Activated CD8-positive, alpha-beta memory T cell treated with anti-CD3 and anti-CD28 coated beads for 1 hour (primary cell): ENCODE measurements around the gene UCK2.

Experiments
- DNase-seq, 2 donors: peaks; one replicate each; pipeline ENCODE4 v3.0.0-alpha.2; 2020; ENCODE audit warnings: low read depth in 1 of 2; ENCODE audit errors: extremely low read depth in 1 of 2

Gene UCK2

DNA sequence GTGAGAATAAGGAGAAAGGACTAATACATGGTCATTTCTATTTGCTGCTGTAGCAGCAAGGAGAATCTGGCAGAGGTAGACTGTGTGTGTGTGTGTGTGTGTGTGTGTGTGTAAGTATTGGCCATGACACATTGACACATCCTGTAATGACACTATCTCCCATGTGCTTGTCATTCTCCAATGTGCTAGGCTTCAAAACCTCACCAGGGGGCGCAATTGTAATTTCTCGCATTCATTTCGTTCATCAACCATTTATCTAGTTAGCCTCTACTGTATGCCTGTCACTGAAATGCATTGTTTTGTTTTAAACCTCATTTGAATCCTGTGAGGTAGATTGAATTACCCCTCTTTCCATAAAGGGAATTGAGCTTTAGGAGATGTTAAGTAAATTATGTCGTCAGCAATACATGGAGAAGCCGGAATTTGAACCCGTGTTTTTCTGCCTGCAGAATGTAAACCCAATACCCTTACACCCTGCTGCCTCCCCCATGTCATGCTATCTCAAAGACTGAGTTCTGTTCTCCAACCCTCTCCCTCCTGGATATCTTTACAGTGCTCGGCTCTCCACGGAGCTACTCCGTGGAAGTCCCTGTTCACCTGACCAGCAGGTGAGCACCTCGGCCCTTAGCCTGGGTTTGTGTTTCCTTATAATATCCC is 100.8 kb downstream of the UCK2 start:
- DNase-seq, result peak in 1 of 2 donors; percentile 6

DNA sequence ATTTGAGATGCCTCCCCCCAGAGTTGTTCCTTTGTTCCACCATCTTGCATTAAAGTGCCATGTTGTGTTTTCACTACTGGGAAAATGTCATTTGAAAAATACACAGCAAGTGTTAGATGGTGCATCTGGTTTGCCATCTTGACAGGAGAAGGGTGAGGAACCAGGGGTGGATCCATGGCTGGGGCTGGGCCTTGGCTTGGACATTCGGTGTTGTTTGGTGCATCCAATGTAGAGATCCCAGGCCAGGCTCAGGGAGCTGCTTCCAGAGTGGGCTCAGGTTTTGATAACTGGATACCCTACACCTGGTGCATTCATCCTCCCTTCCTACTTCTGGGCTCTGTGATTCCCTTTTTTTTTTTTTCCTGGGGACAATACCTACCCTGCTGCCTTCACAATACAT is 103.5 kb downstream of the UCK2 start:
- DNase-seq, result no peak

DNA sequence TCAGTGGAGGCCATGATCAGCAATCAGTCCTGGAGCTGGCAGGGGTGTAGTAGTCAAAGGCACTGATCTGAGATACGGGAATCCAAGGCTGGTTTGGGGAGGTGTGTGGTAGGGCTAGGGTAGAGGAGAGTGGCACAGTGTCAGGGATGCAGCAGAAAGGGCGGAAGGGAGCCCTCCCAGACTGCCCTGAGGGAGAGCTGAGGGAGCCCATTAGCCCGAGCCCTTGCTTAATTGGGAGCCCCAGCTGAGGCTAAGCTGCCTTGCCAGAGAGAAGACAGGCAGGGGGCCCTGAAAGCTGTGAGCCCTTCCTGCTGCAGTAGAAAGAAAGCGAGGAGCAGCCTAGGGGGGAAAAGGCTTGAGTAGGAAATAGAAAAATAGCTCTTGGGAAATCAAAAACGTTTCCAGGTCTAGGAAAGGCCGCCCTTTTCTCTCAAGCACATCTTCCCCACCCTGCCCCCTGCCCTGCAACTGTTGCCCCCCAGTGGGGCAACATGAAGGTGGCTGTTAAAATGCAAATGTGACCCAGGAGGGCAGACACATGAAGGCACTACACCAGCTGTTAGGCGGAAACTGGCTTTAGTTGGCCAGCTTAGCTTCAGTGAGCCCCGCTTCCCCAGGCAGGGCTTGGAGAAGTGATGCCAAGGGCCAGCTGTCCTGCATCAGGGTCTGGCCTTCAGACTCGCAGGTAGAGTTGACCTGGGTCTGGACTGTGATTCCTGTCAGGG is 106.2 kb downstream of the UCK2 start:
- no peak for DNase-seq

DNA sequence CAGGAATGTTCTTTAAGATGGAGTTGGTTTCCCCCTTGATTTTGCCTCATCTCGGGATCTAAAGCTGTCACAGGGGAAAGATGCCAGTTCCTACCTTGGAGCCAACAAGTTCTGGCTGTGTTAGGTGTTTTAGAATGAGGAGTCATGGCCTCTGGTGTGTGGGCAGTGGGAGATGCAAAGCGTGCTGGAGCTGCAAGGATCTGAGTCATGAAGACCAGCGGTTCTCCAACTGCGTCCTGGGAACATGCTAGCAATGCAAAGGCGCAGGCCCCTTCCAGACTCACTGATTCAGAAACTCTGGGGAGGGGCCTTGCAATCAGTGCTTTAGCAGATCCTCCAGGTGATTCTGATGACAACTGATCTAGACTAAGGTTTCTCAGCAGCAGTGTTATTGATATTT is 109.1 kb downstream of the UCK2 start:
- no peak for DNase-seq

DNA sequence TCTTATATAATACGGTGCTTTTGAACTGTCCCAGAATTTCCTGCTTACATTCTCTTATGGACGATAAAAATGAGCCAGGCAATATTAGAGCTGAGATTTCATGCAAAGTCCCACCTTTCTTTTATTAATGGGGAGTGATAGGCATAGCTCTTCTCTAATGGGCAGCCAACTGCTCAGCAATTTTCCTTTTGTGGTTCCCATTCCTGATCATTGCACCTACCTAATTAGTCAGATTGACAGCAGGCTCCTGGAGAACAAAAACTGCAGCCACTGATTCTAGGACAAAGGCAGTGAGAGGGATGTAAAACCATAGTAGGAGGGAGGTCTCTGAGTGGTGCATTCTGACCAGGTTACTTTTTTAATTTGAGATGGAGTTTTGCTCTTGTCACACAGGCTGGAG is 110.4 kb downstream of the UCK2 start:
- no peak for DNase-seq

DNA sequence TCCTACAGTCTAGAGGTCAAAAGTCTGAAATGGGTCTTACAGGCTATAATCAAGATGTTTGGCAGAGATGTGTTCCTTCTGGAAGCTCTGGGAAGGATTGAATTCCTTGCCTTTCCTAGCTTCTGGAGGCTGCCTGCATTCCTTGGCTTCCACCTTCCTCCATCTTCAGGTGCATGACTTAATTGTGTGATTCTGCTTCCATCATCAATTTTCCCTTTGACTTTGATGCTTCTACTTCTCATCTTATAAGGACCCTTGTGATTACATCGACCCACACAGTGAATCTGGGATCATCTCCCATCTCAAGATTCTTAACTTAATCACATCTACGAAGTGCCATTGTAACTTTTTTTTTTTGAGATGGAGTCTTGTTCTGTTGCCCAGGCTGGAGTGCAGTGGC is 111.4 kb downstream of the UCK2 start:
- no peak for DNase-seq

DNA sequence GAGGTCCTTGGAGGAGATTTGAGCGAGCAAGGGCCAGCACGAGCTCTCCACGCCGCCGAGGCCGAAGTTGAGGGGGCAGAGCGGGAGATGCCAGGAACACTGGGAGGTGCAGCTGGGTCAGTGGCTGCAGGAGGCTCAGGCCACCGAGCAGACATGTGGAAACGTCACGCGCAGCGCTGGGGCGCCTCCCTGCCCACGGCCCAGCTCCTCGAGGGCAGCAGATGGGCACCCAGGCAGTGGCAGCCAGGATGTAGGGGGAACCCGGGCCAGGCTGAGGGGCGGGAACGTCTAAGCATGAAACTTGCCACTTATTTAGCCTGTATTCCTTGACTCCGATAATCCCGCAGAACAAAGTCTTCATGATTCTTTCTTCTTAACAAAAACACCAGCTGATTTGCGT is 114.1 kb downstream of the UCK2 start:
- no peak for DNase-seq

DNA sequence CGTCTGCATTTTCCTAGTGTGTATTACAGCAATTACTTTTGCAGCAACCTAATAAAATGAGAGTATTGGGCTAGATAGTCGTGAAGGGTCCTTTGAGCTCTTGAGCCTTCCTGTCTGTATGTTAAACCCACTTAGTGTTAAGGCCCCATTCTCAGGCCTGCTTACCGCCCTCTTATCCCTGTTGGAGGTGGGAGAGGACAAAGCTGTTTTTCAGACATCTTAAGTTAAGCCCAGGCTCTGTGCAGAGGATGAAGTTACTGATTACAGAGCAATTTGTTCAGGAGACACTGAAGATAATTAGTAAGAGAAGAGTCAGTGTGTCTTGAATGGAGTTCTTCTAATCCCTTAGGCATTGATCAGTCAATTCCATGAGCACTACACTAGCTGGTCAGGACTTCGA is 114.6 kb downstream of the UCK2 start:
- DNase-seq, result no peak

DNA sequence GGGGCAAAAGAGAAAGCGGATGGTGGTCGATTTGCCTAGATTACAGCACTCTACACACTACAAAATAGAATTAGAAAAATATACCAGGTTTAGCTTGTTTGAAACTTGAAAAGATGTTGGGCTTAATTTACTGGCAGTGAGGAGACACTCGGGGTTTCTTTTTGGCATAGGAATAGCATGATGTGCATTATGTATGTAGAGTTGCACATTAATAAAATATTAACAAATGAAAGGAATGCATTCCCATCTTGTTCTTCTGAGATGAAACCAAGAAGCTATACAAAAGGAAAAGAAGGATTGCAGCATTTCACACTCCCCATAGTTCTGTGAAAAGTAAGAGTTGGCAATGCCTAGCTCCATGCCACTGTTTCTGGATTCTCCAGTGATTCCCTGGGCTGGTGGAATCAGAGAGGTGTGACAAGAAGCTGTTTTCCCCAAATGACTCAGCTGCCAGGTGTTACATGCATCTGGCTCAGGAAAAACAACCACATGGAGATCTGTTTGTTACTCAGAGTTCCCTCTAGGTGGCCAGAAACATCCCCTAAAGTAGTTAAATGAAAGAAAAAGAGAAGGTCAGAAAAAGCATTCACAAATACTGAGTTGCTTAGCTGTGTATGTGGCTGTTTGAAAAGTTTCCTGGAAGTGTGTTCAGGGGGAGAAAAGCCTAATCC is 115.6 kb downstream of the UCK2 start:
- DNase-seq, result no peak

DNA sequence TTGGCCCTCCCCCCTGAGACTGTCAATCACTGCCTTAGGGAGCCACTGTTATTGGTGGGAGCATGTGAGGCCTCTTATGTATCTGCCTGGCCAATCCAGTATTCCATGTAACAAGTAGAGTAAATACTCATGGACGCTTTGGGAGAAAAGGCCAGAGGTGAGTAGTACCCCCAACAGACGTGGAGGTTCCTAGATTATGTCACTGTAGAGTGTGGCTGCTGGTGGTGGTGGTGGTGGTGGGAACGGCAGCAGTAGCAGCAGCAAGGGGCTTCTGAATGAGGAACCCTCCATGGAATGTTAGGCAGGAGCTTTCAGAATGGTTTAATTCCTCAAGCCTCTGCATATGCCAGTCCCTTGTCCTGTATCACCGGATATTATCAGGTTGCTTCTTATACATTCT is 118.5 kb downstream of the UCK2 start:
- DNase-seq, result no peak

DNA sequence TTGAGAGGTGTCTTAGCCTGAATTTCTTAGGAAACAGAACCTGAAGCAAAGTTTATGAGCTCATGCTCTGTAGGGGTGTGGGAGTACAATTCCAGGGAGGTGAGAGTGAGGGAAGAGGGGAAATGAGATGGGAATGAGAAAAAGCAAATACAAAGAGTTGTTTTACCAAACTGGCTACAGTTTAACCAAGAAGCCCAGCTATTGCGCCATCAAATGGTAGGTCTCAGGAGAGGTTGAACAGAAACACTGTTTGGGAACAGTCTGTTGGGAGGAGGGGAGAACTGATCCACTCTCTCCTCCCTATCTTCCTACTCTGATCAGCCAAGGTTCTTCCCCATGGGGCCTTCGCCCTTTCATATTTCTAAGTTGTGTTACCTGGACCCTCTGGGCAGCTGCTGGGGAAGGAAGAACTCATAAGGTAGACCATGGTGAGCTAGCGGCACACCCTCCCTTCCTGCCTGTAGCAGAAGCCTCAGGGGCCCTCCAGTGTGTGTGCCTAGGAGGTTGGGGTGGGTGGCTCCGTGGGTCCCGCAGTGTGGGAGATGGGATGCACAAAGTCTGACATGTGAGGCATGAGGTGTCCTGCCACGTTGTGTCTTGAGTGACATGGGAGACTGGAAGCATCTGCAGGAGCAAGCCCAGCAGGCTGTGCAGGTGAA is 120.5 kb downstream of the UCK2 start:
- no peak for DNase-seq

DNA sequence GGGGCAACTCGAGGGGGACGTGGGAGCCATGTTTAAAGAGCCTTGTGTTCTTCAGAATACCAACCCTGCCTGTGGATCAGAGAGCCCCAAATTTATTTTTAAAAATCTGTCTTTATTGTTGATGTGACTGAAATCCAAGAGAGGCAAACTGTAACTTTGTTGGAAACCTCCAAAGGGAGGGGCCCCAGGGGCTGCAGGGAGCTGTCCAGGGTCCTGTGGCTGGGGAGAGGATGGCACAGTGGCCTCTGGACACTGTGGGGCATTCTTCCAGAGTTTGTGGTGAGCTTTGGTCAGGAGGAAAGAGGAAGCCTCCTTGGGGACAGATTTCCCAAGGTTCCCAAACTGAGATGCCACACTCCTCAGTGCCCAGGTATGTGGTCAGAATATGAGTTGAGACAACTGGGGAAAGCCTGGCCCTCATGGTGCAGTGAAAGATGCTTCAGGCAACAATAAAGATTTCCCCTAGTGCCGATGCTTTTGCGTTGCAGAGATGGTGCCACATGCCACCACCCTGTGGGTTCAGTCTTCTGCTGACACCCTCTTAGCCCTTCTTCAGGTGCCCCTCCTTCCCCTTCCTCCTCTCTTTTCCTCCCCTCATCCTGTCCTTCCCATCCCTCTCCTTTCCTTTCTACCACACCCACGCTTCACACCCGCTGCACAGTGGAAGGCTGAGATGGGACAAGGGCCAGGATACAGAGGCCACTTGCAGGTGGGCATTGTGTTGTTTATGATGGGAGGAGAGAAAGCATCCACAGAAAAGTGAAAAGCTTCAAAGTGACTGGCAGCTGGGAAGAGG is 122.1 kb downstream of the UCK2 start:
- no peak for DNase-seq

DNA sequence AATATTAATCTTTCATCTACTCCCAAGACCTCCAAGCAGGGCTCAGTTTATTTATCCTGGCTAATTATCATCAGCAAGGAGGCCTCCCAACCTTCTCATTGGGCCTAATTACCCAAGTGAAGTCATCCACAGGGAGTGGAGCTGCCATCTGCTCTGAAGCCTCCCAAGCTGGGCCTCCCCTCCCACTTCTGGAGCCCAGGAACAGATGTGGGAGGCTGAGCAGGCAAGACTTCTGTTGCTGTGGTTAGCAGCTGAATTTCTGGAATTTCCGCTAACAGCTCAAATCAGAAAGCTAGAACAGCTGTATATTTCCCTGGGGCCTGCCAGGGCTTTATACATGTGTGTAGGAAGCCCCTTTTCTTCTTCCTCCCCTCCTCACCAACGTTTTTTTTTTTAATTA is 127.5 kb downstream of the UCK2 start:
- no peak for DNase-seq

DNA sequence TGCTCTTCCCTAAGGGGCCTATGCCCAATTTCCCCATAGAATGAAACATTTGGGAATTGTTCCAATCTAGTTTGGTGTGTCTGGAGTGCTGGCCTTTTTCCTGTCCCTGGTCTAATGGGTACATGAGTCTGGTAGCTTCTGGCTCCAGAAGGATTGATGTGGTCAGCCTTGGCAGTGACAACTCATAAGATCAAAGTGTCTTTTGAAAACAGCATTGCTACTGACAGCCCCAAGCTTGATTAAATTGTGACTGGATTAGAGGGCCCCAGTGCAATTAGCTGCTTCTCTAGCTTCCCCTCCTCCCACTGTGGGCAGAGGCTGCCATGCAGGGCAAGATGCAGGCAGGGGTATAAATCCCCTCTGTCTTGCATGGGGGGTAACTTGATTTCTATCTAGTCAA is 130.9 kb downstream of the UCK2 start:
- no peak for DNase-seq

DNA sequence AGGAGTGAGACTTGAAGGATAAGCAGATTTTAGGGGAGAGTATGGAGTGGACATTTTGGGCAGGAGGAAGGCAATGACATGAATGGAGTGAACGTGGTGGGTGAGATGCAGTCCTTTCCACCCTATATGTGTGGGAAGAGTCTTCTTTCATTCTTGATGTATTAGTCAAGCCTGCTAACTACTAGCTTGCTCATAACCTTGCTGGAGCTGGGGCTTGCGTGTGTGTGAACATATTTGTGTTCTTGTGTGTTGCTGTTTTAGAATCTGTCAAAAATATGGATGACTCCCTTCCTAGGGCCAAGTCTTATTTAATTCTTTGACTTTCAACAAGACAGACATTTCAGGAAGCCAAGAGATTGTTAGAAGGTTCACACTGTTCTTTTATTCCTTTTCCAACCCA is 132.7 kb downstream of the UCK2 start:
- no peak for DNase-seq

DNA sequence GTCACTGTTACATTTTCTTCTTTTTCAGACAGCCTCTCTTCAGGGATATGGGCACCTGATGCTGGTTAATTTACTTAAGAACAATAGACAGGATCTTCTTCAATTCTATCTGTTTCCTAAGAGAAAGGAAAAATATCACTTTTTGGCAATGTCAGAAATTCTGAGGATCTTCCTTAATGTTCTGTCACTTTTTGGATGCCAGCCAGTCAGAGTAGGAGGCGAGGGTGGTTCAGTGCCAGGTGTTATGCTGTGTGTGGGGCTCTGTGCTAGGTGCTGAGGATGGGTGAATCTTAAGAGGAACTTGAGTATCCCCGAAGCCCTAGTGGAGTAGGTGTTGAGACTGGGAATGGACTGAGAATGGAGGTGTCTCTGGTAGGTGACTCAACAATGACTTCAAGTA is 133.5 kb downstream of the UCK2 start:
- no peak for DNase-seq
